D721Med (cell line): Measurements from ENCODE around the gene GPATCH2.

Source experiments
- DNase-seq: peaks from one replicate; pipeline ENCODE4 v3.0.0; 2011; ENCODE audit warnings: low spot score; ENCODE audit not compliant: insufficient read length
- FAIRE-seq: peaks from 2 replicates; lab custom pipeline; 2011; peaks lifted over from hg19 to GRCh38; lab: Jason Lieb, UNC
- CTCF ChIP-seq: IDR thresholded peaks from 2 replicates; pipeline ENCODE4 v1.5.1; 2012; ENCODE audit warnings: mild to moderate bottlenecking, control low read depth; ENCODE audit not compliant: insufficient read depth; ENCODE audit errors: missing control alignments

Gene GPATCH2

GRCh38 chr1:217478450-217478849, 152.4 kb downstream of the GPATCH2 start:
- FAIRE-seq (no peak), DNase-seq (no peak)
- TF ChIP-seq CTCF, result no peak

GRCh38 chr1:217472915-217473314, 158.0 kb downstream of the GPATCH2 start:
- FAIRE-seq, result no peak

GRCh38 chr1:217471403-217471802, 159.5 kb downstream of the GPATCH2 start:
- peak; percentile 55 for FAIRE-seq
- no peak for TF ChIP-seq CTCF
- DNase-seq, result no peak

More at GRCh38 chr1:217472915-217473314, 158.0 kb downstream of the GPATCH2 start:
- no peak for TF ChIP-seq CTCF
- DNase-seq, result no peak

GRCh38 chr1:217469983-217470382, 160.9 kb downstream of the GPATCH2 start:
- no peak for DNase-seq
- FAIRE-seq, result peak; percentile 64
- no peak for TF ChIP-seq CTCF

GRCh38 chr1:217465102-217465501, 165.8 kb downstream of the GPATCH2 start:
- DNase-seq (no peak), FAIRE-seq (no peak)
- TF ChIP-seq CTCF, result no peak

GRCh38 chr1:217462666-217463065, 168.2 kb downstream of the GPATCH2 start:
- FAIRE-seq (no peak), DNase-seq (no peak)
- TF ChIP-seq CTCF, result no peak

- no peak for DNase-seq
- peak; percentile 16 for FAIRE-seq
Observed at GRCh38 chr1:217462159-217462558, 168.7 kb downstream of the GPATCH2 start.

More at GRCh38 chr1:217462159-217462558, 168.7 kb downstream of the GPATCH2 start:
- no peak for TF ChIP-seq CTCF
